Measurements from ENCODE around the gene MYEF2.

Gene MYEF2

GRCh38 chr15:48177766-48178647 is at the start of gene MYEF2:
TSS of gene MYEF2 (minus strand) at chr15:48178295. CDS start at chr15:48178237, 58 bp downstream.
- DNase-seq (ENCODE audit: low read depth in 3 of 3) = peak; percentile 10 to 49 (median 41)

- DNase-seq (ENCODE audit: low read depth in 3 of 3) = no peak
Observed at GRCh38 chr15:48225771-48226170, 47.7 kb upstream of the MYEF2 start.

- DNase-seq (ENCODE audit: low read depth in 3 of 3) = no peak
Observed at GRCh38 chr15:48222627-48223026, 44.5 kb upstream of the MYEF2 start.

GRCh38 chr15:48221885-48222284 is 43.8 kb upstream of the MYEF2 start:
- no peak for DNase-seq (ENCODE audit: low read depth in 3 of 3)

- DNase-seq (ENCODE audit: low read depth in 3 of 3) = no peak
Observed at GRCh38 chr15:48221261-48221660, 43.2 kb upstream of the MYEF2 start.

- DNase-seq (ENCODE audit: low read depth in 3 of 3) = no peak
Observed at GRCh38 chr15:48205981-48206380, 27.9 kb upstream of the MYEF2 start, which contains the start of gene SLC12A1. TSS of gene SLC12A1 (plus strand) at chr15:48206302. CDS start at chr15:48207720, 1,418 bp downstream.

GRCh38 chr15:48202068-48202467 is 24.0 kb upstream of the MYEF2 start:
- no peak for DNase-seq (ENCODE audit: low read depth in 3 of 3)

- no peak for DNase-seq (ENCODE audit: low read depth in 3 of 3)
Observed at GRCh38 chr15:48191574-48192225, 13.6 kb upstream of the MYEF2 start, which contains the start of gene CTXN2. TSS of gene CTXN2 (plus strand) at chr15:48191665. CDS start at chr15:48201301, 9,636 bp downstream.

- DNase-seq (ENCODE audit: low read depth in 3 of 3) = peak in 1 of 3 experiments; percentile 2
Observed at GRCh38 chr15:48190932-48191573, 13.0 kb upstream of the MYEF2 start.

GRCh38 chr15:48186271-48186670 is 8.2 kb upstream of the MYEF2 start:
- DNase-seq (ENCODE audit: low read depth in 3 of 3) = no peak

GRCh38 chr15:48185529-48185928 is 7.4 kb upstream of the MYEF2 start:
- no peak for DNase-seq (ENCODE audit: low read depth in 3 of 3)

- DNase-seq (ENCODE audit: low read depth in 3 of 3) = no peak
Observed at GRCh38 chr15:48182749-48183148, 4.7 kb upstream of the MYEF2 start.

GRCh38 chr15:48178648-48178931 is 495 bp upstream of the MYEF2 start:
- no peak for DNase-seq (ENCODE audit: low read depth in 3 of 3)

GRCh38 chr15:48177383-48177765 is 721 bp downstream of the MYEF2 start:
- DNase-seq (ENCODE audit: low read depth in 3 of 3) = no peak

GRCh38 chr15:48176957-48177356 is 1.1 kb downstream of the MYEF2 start:
- no peak for DNase-seq (ENCODE audit: low read depth in 3 of 3)

- no peak for DNase-seq (ENCODE audit: low read depth in 3 of 3)
Observed at GRCh38 chr15:48176112-48176511, 2.0 kb downstream of the MYEF2 start.

GRCh38 chr15:48175126-48175525 is 3.0 kb downstream of the MYEF2 start:
- no peak for DNase-seq (ENCODE audit: low read depth in 3 of 3)

- DNase-seq (ENCODE audit: low read depth in 3 of 3) = no peak
Observed at GRCh38 chr15:48170981-48171380, 7.1 kb downstream of the MYEF2 start.

GRCh38 chr15:48168616-48169015 is 9.5 kb downstream of the MYEF2 start:
- no peak for DNase-seq (ENCODE audit: low read depth in 3 of 3)

GRCh38 chr15:48153526-48153925 is 24.6 kb downstream of the MYEF2 start:
- no peak for DNase-seq (ENCODE audit: low read depth in 3 of 3)

GRCh38 chr15:48149858-48150257 is 28.2 kb downstream of the MYEF2 start:
- no peak for DNase-seq (ENCODE audit: low read depth in 3 of 3)

- DNase-seq (ENCODE audit: low read depth in 3 of 3) = no peak
Observed at GRCh38 chr15:48147358-48147757, 30.7 kb downstream of the MYEF2 start.

- no peak for DNase-seq (ENCODE audit: low read depth in 3 of 3)
Observed at GRCh38 chr15:48145923-48146322, 32.2 kb downstream of the MYEF2 start.
